Measurements from ENCODE around the gene NOA1. TPM values are rescaled to one million over a fixed set of nuclear protein-coding genes. Genes with fewer than 3 reads are reported as not detected.

Gene NOA1
- total RNA-seq (14.2 TPM), polyA plus RNA-seq (ENCODE audit: insufficient read depth, low read depth, low replicate concordance) (8.7 TPM)
- long read RNA-seq, donor 1, transcript NOA1-201 (7 exons, 3,415 nt): major isoform, 11 of 11 reads
- long read RNA-seq, donor 1, partial matches to known transcripts: 0 of 11 reads
- long read RNA-seq, donor 1, other reads (novel, unspliced or antisense): 0 of 11 reads
- long read RNA-seq, donor 2, transcript NOA1-201 (7 exons, 3,415 nt): major isoform, 21 of 27 reads
- long read RNA-seq, donor 2, partial matches to known transcripts: 6 of 27 reads
- long read RNA-seq, donor 2, other reads (novel, unspliced or antisense): 0 of 27 reads
- long read RNA-seq, donor 3, transcript NOA1-201 (7 exons, 3,415 nt): major isoform, 14 of 22 reads
- long read RNA-seq, donor 3, partial matches to known transcripts: 8 of 22 reads
- long read RNA-seq, donor 3, other reads (novel, unspliced or antisense): 0 of 22 reads
- long read RNA-seq, donor 4, transcript NOA1-201 (7 exons, 3,415 nt): major isoform, 22 of 77 reads
- long read RNA-seq, donor 4, partial matches to known transcripts: 55 of 77 reads
- long read RNA-seq, donor 4, other reads (novel, unspliced or antisense): 0 of 77 reads
- long read RNA-seq, donor 5: 0 reads
- long read RNA-seq, donor 6, partial matches to known transcripts: 0 of 3 reads
- long read RNA-seq, donor 6, other reads (novel, unspliced or antisense): 0 of 3 reads
- long read RNA-seq, donor 7, transcript NOA1-201 (7 exons, 3,415 nt): major isoform, 38 of 44 reads
- long read RNA-seq, donor 7, partial matches to known transcripts: 3 of 44 reads
- long read RNA-seq, donor 7, other reads (novel, unspliced or antisense): 3 of 44 reads
- long read RNA-seq, donor 8, transcript NOA1-201 (7 exons, 3,415 nt): major isoform, 10 of 10 reads
- long read RNA-seq, donor 8, partial matches to known transcripts: 0 of 10 reads
- long read RNA-seq, donor 8, other reads (novel, unspliced or antisense): 0 of 10 reads
- long read RNA-seq, donor 9, transcript NOA1-201 (7 exons, 3,415 nt): major isoform, 9 of 9 reads
- long read RNA-seq, donor 9, partial matches to known transcripts: 0 of 9 reads
- long read RNA-seq, donor 9, other reads (novel, unspliced or antisense): 0 of 9 reads
- long read RNA-seq, donor 10, transcript NOA1-201 (7 exons, 3,415 nt): major isoform, 14 of 21 reads
- long read RNA-seq, donor 10, partial matches to known transcripts: 7 of 21 reads
- long read RNA-seq, donor 10, other reads (novel, unspliced or antisense): 0 of 21 reads

- no peak for TF ChIP-seq CTCF (IDR thresholded peaks at IDR 0.05; ENCODE audit: borderline replicate concordance, extremely low read depth, insufficient read depth)
- peak; percentile 99 to 100 (median 99) for DNase-seq
- intact Hi-C loops (cut with DNase I): no loop called here
- H3K27me3 ChIP-seq (ENCODE audit: control insufficient read depth, insufficient read depth, low read length): no peaks in the 10 kb centered on the region
- peak; percentile 86 for FAIRE-seq
- peak within 1 kb of the TSS; percentile 97 to 99 (median 97) for H3K4me3 ChIP-seq (ENCODE audit: low read length in 3 of 3)
- H3K9ac ChIP-seq (ENCODE audit: low read length in 3 of 3): peak within 1 kb of the TSS; percentile 66 to 99 (median 91)
- H3K36me3 ChIP-seq (ENCODE audit: control insufficient read depth in 2 of 3, insufficient read depth in 3 of 3, low read length in 3 of 3): peaks cover 10 to 15% (median 13%) of the 10 kb centered on the region in 3 donors
- peaks cover 0 to 10% (median 0%) of the 10 kb centered on the region in 3 donors for H3K9me3 ChIP-seq (ENCODE audit: control insufficient read depth in 2 of 3, insufficient read depth in 1 of 3, low read length in 3 of 3)
- H3K27ac ChIP-seq (ENCODE audit: low read depth in 2 of 2, low read length in 2 of 2): peak within 1 kb of the TSS; percentile 71 to 82
- H3K4me1 ChIP-seq (ENCODE audit: control insufficient read depth in 2 of 3, insufficient read depth in 2 of 3, low read depth in 1 of 3, low read length in 3 of 3): peaks cover 0 to 12% (median 0%) of the 10 kb centered on the region in 3 donors
Observed at GRCh38 chr4:56977321-56978012, at the start of gene NOA1. TSS of gene NOA1 (minus strand) at chr4:56977606. CDS start at chr4:56977585, 21 bp downstream.

DNA sequence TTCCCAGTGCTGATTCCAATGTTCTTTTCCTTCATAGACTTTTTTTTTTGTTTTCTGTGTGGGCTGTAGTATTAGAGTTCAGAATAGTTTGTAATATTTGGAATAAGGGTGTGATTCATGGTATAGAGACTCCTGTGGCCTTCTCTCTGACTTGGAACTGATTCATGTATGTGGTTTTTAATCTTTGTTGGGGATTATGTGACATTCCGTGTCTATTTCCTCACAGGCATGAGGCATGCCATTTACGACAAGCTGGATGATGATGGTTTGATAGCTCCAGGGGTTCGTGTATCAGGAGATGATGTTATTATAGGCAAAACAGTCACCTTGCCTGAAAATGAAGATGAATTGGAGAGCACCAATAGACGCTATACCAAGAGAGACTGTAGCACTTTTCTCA, 45.7 kb upstream of the NOA1 start:
- no peak for TF ChIP-seq CTCF (IDR thresholded peaks at IDR 0.05; ENCODE audit: borderline replicate concordance, extremely low read depth, insufficient read depth)
- H3K27ac ChIP-seq (ENCODE audit: low read depth in 2 of 2, low read length in 2 of 2): no peak overlapping the region
- no peak overlapping the region for H3K9ac ChIP-seq (ENCODE audit: low read length in 3 of 3)
- H3K4me3 ChIP-seq (ENCODE audit: low read length in 3 of 3): no peak overlapping the region
- FAIRE-seq (no peak), DNase-seq (no peak)
- no peaks in the 10 kb centered on the region for H3K9me3 ChIP-seq (ENCODE audit: control insufficient read depth in 2 of 3, insufficient read depth in 1 of 3, low read length in 3 of 3)
- H3K36me3 ChIP-seq (ENCODE audit: control insufficient read depth in 2 of 3, insufficient read depth in 3 of 3, low read length in 3 of 3): peaks cover 15 to 34% (median 16%) of the 10 kb centered on the region in 3 donors
- intact Hi-C loops (cut with DNase I): no loop called here
- no peaks in the 10 kb centered on the region for H3K27me3 ChIP-seq (ENCODE audit: control insufficient read depth, insufficient read depth, low read length)
- H3K4me1 ChIP-seq (ENCODE audit: control insufficient read depth in 2 of 3, insufficient read depth in 2 of 3, low read depth in 1 of 3, low read length in 3 of 3): no peaks in the 10 kb centered on the region

DNA sequence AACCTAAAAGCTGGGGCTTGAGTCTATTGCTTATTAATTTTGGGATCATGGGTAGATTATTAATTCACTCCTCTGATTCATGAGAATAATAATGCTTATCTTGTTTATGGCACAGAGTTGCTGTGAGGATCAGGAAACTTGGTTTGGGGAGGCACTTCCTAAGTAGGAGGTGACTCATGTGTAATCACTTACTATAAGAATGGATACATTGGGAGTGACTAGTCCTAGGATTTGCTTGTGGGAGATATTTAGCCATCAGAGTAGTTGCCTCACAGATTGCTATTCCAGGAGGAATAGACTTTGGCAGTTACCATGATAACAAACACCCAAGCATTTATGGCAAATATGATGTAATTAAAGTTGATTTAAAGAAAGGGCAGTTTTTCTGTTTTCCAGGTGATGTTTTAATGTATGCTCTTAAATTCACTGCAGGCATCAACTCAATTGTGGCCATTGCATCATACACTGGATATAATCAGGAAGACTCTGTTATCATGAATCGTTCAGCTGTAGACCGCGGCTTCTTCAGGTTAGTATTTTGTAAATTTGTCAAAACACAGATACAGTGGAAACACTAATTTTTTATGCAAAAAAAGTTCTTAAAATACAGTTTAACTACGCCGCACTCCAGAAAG, 43.2 kb upstream of the NOA1 start:
- FAIRE-seq (no peak), DNase-seq (no peak)

More for the DNA sequence above, 43.2 kb upstream of the NOA1 start:
- Histone ChIP-seq H3K9ac (ENCODE audit: low read length in 3 of 3) (no peak overlapping the region), H3K27ac (ENCODE audit: low read depth in 2 of 2, low read length in 2 of 2) (no peak overlapping the region), H3K36me3 (ENCODE audit: control insufficient read depth in 2 of 3, insufficient read depth in 3 of 3, low read length in 3 of 3) (peaks cover 18 to 46% (median 23%) of the 10 kb centered on the region in 3 donors), H3K4me1 (ENCODE audit: control insufficient read depth in 2 of 3, insufficient read depth in 2 of 3, low read depth in 1 of 3, low read length in 3 of 3) (no peaks in the 10 kb centered on the region), H3K9me3 (ENCODE audit: control insufficient read depth in 2 of 3, insufficient read depth in 1 of 3, low read length in 3 of 3) (no peaks in the 10 kb centered on the region), H3K27me3 (ENCODE audit: control insufficient read depth, insufficient read depth, low read length) (no peaks in the 10 kb centered on the region), H3K4me3 (ENCODE audit: low read length in 3 of 3) (no peak overlapping the region)
- intact Hi-C loops (cut with DNase I): no loop called here
- TF ChIP-seq CTCF (IDR thresholded peaks at IDR 0.05; ENCODE audit: borderline replicate concordance, extremely low read depth, insufficient read depth): no peak
